SK-N-SH (cell line): Measurements from ENCODE around the gene COPZ1. TPM values are rescaled to one million over a fixed set of nuclear protein-coding genes. Genes with fewer than 3 reads are reported as not detected.
A peak's percentile ranks its signal among the peaks of the same experiment; 100 is the strongest.

Source experiments
- CTCF ChIA-PET: fragments of 300-600, 350-600 bp; formaldehyde crosslinking; extraction: SDS; loops from one replicate; lab custom pipeline; 2021; lab: Yijun Ruan, JAX
- POLR2A ChIA-PET: fragments of 350-600 bp; sonication (Branson Sonifier 250); formaldehyde crosslinking; extraction: SDS; loops from one replicate; lab custom pipeline; 2020; ENCODE audit warnings: antibody characterized with exemption, inconsistent platforms; lab: Yijun Ruan, JAX
- DNase-seq: peaks from one replicate; pipeline ENCODE4 v3.0.0; 2012
- H2AFZ ChIP-seq: fragments of 200-600 bp; sonication (generic); 2 replicates; pipeline ENCODE4 v1.8.1; 2016; ENCODE audit warnings: antibody characterized with exemption, mild to moderate bottlenecking, low read depth
- H3F3A ChIP-seq: fragments of 200-600 bp; sonication (generic); replicated peaks from 2 replicates; pipeline ENCODE3; 2016; ENCODE audit warnings: antibody characterized with exemption, mild to moderate bottlenecking; ENCODE audit not compliant: insufficient read depth
- H3K27ac ChIP-seq, 2 experiments: fragments of 200-500 bp in 1 of 2; fragments of 200-600 bp in 1 of 2; sonication (Bioruptor generic) in 1 of 2; sonication (generic), shearing (Covaris generic) in 1 of 2; 2 replicates each; pipeline versions ENCODE4 v1.5.1 to v1.6.1; 2014 to 2016; ENCODE audit warnings: low read depth in 2 of 2, inconsistent platforms in 1 of 2, low read length in 1 of 2, mild to moderate bottlenecking in 1 of 2, mixed read lengths in 1 of 2
- H3K27me3 ChIP-seq: fragments of 200-600 bp; sonication (generic), shearing (Covaris generic); 2 replicates; pipeline ENCODE4 v1.6.1; 2016; ENCODE audit warnings: mixed run types; ENCODE audit not compliant: insufficient read depth
- H3K36me3 ChIP-seq, 2 experiments: fragments of 200-500 bp in 1 of 2; fragments of 200-600 bp in 1 of 2; sonication (Bioruptor generic) in 1 of 2; sonication (generic) in 1 of 2; replicated peaks in 1 of 2; 2 replicates each; pipeline versions ENCODE3 to v1.5.1; 2014 to 2016; ENCODE audit warnings: low read length in 1 of 2, mild to moderate bottlenecking in 1 of 2; ENCODE audit not compliant: insufficient read depth in 2 of 2, control insufficient read depth in 1 of 2
- H3K4me1 ChIP-seq, 2 experiments: fragments of 200-500 bp in 1 of 2; fragments of 200-600 bp in 1 of 2; sonication (Bioruptor generic) in 1 of 2; sonication (generic), shearing (Covaris generic) in 1 of 2; 2 replicates each; pipeline versions ENCODE4 v1.5.1 to v1.6.1; 2014 to 2016; ENCODE audit warnings: low read depth in 1 of 2, low read length in 1 of 2, mixed run types in 1 of 2; ENCODE audit not compliant: insufficient read depth in 2 of 2, control insufficient read depth in 1 of 2
- H3K4me2 ChIP-seq: fragments of 200-600 bp; sonication (generic), shearing (Covaris generic); 2 replicates; pipeline ENCODE4 v1.6.1; 2017; ENCODE audit warnings: mixed run types
- H3K4me3 ChIP-seq, 2 experiments: fragments of 200-500 bp in 1 of 2; fragments of 200-600 bp in 1 of 2; sonication (Bioruptor generic) in 1 of 2; sonication (generic), shearing (Covaris generic) in 1 of 2; 2 replicates each; pipeline versions ENCODE4 v1.5.1 to v1.8.1; 2014 to 2016; ENCODE audit warnings: low read depth in 2 of 2, inconsistent platforms in 1 of 2, low read length in 1 of 2, mild to moderate bottlenecking in 1 of 2, mixed read lengths in 1 of 2, moderate library complexity in 1 of 2
- H3K79me2 ChIP-seq: fragments of 200-600 bp; sonication (generic); 2 replicates; pipeline ENCODE4 v1.8.1; 2017; ENCODE audit warnings: mild to moderate bottlenecking; ENCODE audit not compliant: insufficient read depth
- H3K9ac ChIP-seq: fragments of 200-600 bp; sonication (generic); 2 replicates; pipeline ENCODE4 v1.6.1; 2017; ENCODE audit warnings: mixed run types
- H3K9me2 ChIP-seq: fragments of 200-600 bp; sonication (generic); 2 replicates; pipeline ENCODE4 v1.6.1; 2017; ENCODE audit warnings: mixed run types
- H3K9me3 ChIP-seq: fragments of 200-600 bp; sonication (generic); 2 replicates; pipeline ENCODE4 v1.6.1; 2017; ENCODE audit warnings: mixed run types, mild to moderate bottlenecking, moderate library complexity
- H4K20me1 ChIP-seq: fragments of 200-600 bp; sonication (generic); 2 replicates; pipeline ENCODE4 v1.6.1; 2017; ENCODE audit warnings: mild to moderate bottlenecking, mixed run types; ENCODE audit not compliant: insufficient read depth
- ELF1 ChIP-seq: IDR thresholded peaks from 2 replicates; pipeline ENCODE4 v1.4.0; 2012
- EP300 ChIP-seq, 2 experiments: IDR thresholded peaks; 2 replicates each; pipeline versions ENCODE4 v1.4.0 to v1.6.1; 2012; ENCODE audit warnings: borderline replicate concordance in 1 of 2, low read depth in 1 of 2, low read length in 1 of 2
- GABPA ChIP-seq: IDR thresholded peaks from 2 replicates; pipeline ENCODE4 v1.4.0; 2012; ENCODE audit warnings: low read depth, mild to moderate bottlenecking
- GATA2 ChIP-seq: sonication (generic); formaldehyde crosslinking; IDR thresholded peaks from 2 replicates; pipeline ENCODE4 v1.5.0; 2020; ENCODE audit warnings: mild to moderate bottlenecking, missing genetic modification reagents
- NFIC ChIP-seq: IDR thresholded peaks from 2 replicates; pipeline ENCODE4 v1.4.0; 2012; ENCODE audit warnings: borderline replicate concordance
- RCOR1 ChIP-seq: fragments of 150-350 bp; IDR thresholded peaks from 2 replicates; pipeline ENCODE4 v1.6.1; 2017; ENCODE audit warnings: antibody characterized with exemption, low read length
- REST ChIP-seq: IDR thresholded peaks from 2 replicates; pipeline ENCODE4 v1.6.1; 2012; ENCODE audit warnings: mild to moderate bottlenecking, low read depth, low read length, moderate library complexity
- SIN3A ChIP-seq: IDR thresholded peaks from 2 replicates; pipeline ENCODE4 v1.6.1; 2012; ENCODE audit warnings: low read depth, mild to moderate bottlenecking, low read length, moderate library complexity, borderline replicate concordance
- TAF1 ChIP-seq: IDR thresholded peaks from 2 replicates; pipeline ENCODE4 v1.6.1; 2012; ENCODE audit warnings: low read depth, mild to moderate bottlenecking, low read length, moderate library complexity, borderline replicate concordance
- TEAD4 ChIP-seq: IDR thresholded peaks from 2 replicates; pipeline ENCODE4 v1.4.0; 2012; ENCODE audit warnings: mild to moderate bottlenecking, borderline replicate concordance; ENCODE audit not compliant: insufficient read depth
- YY1 ChIP-seq: IDR thresholded peaks from 2 replicates; pipeline ENCODE4 v1.4.0; 2012; ENCODE audit warnings: low read depth, mild to moderate bottlenecking
- WGBS: methylation state at CpG from one replicate; pipeline ENCODE4 v1.1.6; 2017; ENCODE audit warnings: low lambda C conversion rate; 5-methylcytosine and 5-hydroxymethylcytosine counted together
- polyA plus RNA-seq, 3 experiments: library from polyadenylated mRNA; depleted of rRNA; stranded (reverse); fragments of >200 nt; gene quantifications; 2 replicates each; pipeline ENCODE4 v1.2.3, GENCODE V29; 2012

The COPZ1 gene
- polyA plus RNA-seq, 1 of the 3 experiments (the other 2 are of a cell fraction): 111 TPM

GRCh38 chr12:54279227-54279631, 45.7 kb upstream of the COPZ1 start:
- H3K36me3 ChIP-seq: peaks cover 30 to 33% of the 10 kb centered on the region in 2 experiments
- peak overlapping the region; percentile 86 for H3K4me2 ChIP-seq
- peaks cover 48% of the 10 kb centered on the region for H3F3A ChIP-seq
- TF ChIP-seq GABPA (peak; percentile 3; the same call in 1 of the 2 replicates), GATA2 (CRISPR knock-in tag) (no peak), NFIC (no peak), SIN3A (no peak), RCOR1 (no peak), EP300 (IDR thresholded peaks at IDR 0.05; ENCODE audit: borderline replicate concordance in 1 of 2, low read depth in 1 of 2, low read length in 1 of 2) (no peak), REST (peak; percentile 32; the same call in 1 of the 2 replicates), TEAD4 (0 out of 2 replicates have a peak, but pooled peaks have one; percentile 57), ELF1 (0 out of 2 replicates have a peak, but pooled peaks have one; percentile 11), YY1 (peak; percentile 56; the same call in 1 of the 2 replicates), TAF1 (no peak)
- no peak overlapping the region for H2AFZ ChIP-seq
- POLR2A ChIA-PET: interaction anchor here (0.7 to 3.5 kb wide), 12 partner anchors 8 to 93 kb away, joined by 3 to 36 read pairs (median 12); partner anchors contain the start of gene COPZ1
- H3K9ac ChIP-seq: peak overlapping the region; percentile 98
- peak overlapping the region; percentile 93 to 99 for H3K27ac ChIP-seq
- no peaks in the 10 kb centered on the region for H3K9me2 ChIP-seq
- CTCF ChIA-PET: interaction anchor here (0.7 to 2.9 kb wide), 8 partner anchors 15 to 100 kb away, joined by 3 to 13 read pairs (median 4); no protein-coding TSS in a partner anchor
- H3K27me3 ChIP-seq: no peaks in the 10 kb centered on the region
- no peaks in the 10 kb centered on the region for H3K9me3 ChIP-seq
- H3K4me3 ChIP-seq: peak overlapping the region; percentile 80 to 88
- DNase-seq: no peak
- peaks cover 15 to 25% of the 10 kb centered on the region in 2 experiments; a peak in 3 of 4 replicates for H3K4me1 ChIP-seq
- H3K79me2 ChIP-seq: peaks cover 87% of the 10 kb centered on the region
- 2% methylated on average over 19 of the region's 19 CpGs for WGBS
- H4K20me1 ChIP-seq: peaks cover 32% of the 10 kb centered on the region
